GM12865 (cell line): ENCODE results near the gene FOXN1.
A peak's percentile ranks its signal among the peaks of the same experiment; 100 is the strongest.

Source experiments
- DNase-seq: peaks from one replicate; pipeline ENCODE4 v3.0.0; 2010; ENCODE audit warnings: low read depth
- H3K4me3 ChIP-seq: 2 replicates; pipeline ENCODE4 v1.5.1; 2011; ENCODE audit warnings: mild to moderate bottlenecking, low read depth, low read length, control low read depth
- TF ChIP-seq, protein P1 (sequence below): IDR thresholded peaks from 2 replicates; pipeline ENCODE4 v1.5.1; 2011; ENCODE audit warnings: low read length, control low read depth, low read depth, inconsistent platforms; ENCODE audit not compliant: insufficient read depth; ENCODE audit errors: missing control alignments

FOXN1 gene

DNA sequence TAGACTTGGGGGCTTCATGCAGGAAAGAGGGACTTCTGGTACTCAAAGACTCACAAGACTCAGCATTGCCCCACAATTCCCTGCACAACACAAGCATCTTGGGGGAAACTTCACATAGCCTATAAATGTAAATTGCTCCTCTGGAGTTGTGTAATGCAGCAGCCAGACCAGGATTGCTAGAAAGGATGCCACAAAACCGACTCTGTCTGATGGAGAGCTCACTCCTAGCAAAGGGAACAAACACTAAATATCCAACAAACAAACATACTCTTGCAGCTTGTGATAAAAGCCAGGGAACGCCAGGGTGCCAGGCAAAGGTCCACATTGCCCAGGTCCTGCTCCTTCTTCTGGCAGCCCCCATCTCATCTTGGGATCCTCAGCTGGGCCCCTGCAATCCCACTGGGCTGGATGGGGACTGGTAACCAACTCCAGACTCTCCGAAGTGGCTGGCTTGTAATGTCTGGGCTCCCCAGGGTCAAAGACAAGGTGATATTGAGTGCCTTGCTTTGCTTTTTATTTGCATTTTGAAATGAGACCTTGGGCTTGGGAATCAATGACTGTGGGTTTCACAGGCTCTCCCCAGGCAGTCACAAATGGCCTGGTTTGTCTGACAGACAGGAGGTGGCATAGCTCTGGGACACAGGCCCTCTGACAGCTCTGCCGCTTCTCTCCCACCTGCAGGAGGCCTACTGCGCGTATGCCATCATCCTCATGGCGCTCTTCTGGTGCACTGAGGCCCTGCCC, 17.4 kb upstream of the FOXN1 start:
- TF ChIP-seq, protein P1, sequence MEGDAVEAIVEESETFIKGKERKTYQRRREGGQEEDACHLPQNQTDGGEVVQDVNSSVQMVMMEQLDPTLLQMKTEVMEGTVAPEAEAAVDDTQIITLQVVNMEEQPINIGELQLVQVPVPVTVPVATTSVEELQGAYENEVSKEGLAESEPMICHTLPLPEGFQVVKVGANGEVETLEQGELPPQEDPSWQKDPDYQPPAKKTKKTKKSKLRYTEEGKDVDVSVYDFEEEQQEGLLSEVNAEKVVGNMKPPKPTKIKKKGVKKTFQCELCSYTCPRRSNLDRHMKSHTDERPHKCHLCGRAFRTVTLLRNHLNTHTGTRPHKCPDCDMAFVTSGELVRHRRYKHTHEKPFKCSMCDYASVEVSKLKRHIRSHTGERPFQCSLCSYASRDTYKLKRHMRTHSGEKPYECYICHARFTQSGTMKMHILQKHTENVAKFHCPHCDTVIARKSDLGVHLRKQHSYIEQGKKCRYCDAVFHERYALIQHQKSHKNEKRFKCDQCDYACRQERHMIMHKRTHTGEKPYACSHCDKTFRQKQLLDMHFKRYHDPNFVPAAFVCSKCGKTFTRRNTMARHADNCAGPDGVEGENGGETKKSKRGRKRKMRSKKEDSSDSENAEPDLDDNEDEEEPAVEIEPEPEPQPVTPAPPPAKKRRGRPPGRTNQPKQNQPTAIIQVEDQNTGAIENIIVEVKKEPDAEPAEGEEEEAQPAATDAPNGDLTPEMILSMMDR, result no peak
- no peak for DNase-seq
- no peak overlapping the region for H3K4me3 ChIP-seq

DNA sequence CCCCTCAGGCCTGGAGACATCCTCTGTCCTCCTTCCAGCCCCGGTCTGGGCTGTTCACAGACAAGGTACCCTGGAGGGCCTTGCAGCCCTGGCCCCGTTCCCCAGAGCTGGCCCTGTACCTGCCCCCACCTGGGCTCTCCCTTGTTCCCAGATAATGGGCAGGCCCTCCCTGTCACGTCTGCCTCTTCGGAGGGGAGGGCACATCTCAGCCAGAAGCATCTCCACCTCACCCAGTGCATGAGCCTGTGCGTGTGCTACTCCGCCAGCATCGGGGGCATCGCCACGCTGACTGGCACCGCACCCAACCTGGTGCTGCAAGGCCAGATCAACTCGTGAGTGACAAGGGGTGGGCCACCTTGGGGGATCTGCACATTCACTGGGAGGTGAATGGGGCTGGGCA, 14.9 kb upstream of the FOXN1 start:
- TF ChIP-seq, protein P1, result no peak
- H3K4me3 ChIP-seq, result no peak overlapping the region
- no peak for DNase-seq

DNA sequence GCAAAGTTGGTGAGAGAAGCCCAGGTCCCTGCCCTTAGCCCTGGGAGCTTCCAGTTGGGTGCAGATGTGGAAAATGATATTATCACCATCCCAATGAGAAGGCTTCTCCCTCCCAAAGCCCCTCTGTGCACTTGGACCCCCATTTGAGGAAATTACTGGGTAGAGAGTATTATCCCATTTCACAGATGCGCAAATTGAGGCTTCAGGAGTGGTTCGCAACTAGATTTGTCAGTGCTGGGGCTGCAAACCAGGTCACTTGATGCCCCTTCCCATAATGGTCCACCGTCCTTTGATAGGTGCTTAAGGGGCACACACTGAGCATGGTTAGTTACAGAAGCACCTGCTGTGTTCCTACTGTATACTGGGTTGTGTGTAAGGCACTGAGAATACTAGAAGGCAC, 14.3 kb upstream of the FOXN1 start:
- H3K4me3 ChIP-seq, result no peak overlapping the region
- TF ChIP-seq, protein P1, result no peak
- DNase-seq, result no peak

DNA sequence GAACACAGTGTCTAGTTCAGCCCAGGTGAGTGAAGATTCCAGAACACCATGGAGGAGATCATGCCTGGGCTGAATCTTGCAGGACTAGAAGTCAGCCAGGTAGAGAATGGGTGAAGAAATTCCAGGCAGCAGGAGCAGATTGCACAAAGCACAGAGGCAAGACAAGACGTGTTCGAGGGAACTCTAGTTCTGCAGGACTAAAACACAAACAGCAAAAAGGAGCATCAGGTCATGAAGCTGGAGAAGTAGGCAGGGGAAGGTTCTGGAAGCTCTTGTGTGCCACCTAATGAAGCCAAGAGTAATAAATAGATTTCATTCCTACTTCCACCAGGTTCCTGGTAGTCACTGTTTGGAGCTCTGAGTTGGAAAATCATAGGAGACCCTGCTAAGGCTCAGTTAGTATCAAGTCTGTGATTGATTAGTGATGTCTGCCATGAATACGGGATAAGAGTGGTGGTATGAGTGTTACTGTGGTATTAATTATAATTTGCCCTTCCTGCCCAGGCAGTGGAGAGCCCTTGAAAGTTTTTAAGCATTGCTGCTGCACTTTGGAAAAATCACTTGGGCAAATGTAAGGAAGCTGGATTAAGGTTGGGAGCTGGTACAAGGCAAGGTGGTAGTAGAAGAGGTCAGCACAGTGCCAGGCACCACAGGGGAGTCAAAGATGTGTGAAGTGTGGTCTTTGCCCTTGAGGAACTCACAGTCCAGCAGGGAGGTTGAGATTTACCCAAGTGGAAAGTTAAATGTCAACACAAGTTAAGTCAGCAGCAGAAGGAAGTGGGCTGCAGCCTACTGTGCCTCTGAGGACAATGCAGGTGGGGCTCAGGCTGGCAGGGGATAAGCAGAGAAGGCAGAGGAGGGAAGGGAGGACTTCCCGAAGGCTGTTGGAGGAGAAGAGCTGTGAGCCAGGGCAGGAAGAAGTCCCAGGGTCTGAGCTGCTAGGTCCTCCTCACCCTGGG, 13.5 kb upstream of the FOXN1 start:
- no peak overlapping the region for H3K4me3 ChIP-seq
- TF ChIP-seq, protein P1, result no peak
- no peak for DNase-seq

DNA sequence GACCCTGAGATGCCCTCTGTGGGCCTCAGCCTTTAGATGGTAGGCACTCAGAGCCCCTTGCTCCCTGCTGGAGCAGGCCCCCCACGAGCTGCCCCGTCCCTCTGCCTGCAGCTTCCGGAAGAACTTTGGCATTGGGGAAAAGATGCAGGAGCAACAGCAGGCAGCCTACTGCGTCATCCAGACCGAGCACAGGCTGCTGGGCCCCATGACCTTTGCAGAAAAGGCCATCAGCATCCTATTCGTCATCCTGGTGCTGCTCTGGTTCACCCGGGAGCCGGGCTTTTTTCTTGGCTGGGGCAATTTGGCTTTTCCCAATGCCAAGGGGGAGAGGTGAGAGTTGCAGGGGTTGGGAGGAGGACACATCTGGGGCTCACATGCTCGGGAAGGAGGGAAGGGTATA, 12.7 kb upstream of the FOXN1 start:
- TF ChIP-seq, protein P1, result no peak
- no peak overlapping the region for H3K4me3 ChIP-seq
- DNase-seq, result no peak

DNA sequence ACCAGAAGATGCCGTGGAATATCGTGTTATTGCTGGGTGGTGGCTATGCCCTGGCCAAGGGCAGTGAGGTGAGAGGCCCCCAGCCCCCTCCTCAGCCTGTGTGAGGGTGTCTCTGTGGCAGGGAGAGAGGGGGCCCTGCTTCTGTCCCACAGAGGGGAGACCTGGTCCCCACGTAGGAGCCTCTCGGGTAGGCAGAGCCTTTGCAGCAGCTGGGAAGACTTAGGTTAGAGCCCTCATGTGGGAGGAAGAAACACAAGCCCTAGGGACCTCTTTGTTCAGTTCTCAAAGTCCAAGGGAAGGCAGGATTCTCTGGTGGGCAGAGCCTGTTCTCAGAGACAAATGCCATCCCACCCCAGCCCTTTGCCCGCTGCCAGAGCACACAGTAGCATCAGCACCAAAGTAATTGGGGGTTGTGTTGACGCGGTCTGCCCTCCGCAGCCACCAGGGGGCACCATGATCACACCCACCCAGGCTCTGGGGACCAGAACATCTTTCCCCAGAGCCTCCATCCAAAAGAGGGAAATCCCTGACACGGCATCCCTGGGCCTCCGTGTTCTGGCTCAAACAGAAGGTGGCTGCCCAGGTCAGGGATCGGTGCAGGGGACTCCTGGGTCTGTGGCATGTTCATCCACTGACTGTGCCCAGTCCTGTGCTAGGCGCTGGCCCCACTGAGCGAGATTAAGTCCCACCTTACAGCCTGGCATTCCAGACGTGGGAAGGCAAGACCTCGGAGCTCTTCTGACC, 11.5 kb upstream of the FOXN1 start:
- H3K4me3 ChIP-seq, result no peak overlapping the region
- DNase-seq, result peak; percentile 85
- TF ChIP-seq, protein P1, result peak; percentile 97
